Measurements from ENCODE around the gene PADI2.

DNA sequence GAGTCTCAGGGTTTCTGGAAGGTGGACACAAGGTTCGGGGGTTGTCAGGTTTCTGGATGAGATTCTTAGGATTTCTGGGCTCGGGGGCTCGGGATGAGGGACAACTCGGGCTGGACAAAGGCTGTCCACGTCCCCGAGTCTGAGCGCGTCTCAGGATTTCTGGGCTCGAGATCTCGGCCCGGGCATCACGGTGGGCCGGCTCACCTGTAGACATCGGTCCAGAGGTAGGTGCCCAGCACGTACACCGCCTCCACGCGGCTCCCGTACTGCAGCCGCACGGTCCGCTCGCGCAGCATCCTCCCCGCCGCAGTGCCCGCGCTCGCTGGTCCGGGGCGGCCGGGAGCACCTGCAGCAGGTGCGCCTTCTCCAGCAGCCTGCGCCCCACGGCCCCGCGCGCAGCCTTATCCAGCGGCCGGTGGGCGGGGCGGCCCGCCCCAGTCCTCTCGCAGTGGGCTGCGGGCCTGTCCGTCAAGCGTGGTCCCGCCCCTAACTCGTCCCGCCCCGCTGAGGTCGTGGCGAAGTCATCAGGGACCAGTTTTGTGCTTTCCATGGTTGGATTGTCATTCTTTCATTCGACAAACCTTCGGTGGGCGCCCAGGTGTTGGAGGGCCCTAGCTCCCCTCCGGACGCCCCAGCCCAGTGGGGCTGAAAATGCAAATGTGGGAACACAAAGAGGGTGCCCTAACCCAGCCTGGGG, at the start of gene PADI2:
- no peak for TF ChIP-seq CTCF (optimal IDR thresholded peaks at IDR 0.05 in 1 of 3, IDR thresholded peaks at IDR 0.05 in 1 of 3, conservative IDR thresholded peaks at IDR 0.05 in 1 of 3; ENCODE audit: extremely low read depth in 1 of 3, insufficient read depth in 2 of 3, low read length in 3 of 3)
- peak; percentile 6 for TF ChIP-seq EZH2 (IDR thresholded peaks at IDR 0.05; ENCODE audit: low read length)
